H1 (cell line): ENCODE data around the gene TNFSF11. TPM values are rescaled to one million over a fixed set of nuclear protein-coding genes. Genes with fewer than 3 reads are reported as not detected.

ENCODE experiments used
- E2F6 ChIP-seq: IDR thresholded peaks from 2 replicates; pipeline ENCODE4 v1.6.1; 2012; ENCODE audit warnings: inconsistent platforms
- EP300 ChIP-seq, 2 experiments: IDR thresholded peaks; 1 replicate in 1 of 2; 2 replicates in 1 of 2; pipeline ENCODE4 v1.6.1; 2011 to 2012; ENCODE audit warnings: low read depth in 2 of 2, low read length in 2 of 2, mild to moderate bottlenecking in 2 of 2, borderline replicate concordance in 1 of 2, inconsistent platforms in 1 of 2, moderate library complexity in 1 of 2
- polyA plus RNA-seq, 7 experiments: library from polyadenylated mRNA; depleted of rRNA in 3 of 7; stranded (reverse) in 5 of 7; unstranded in 2 of 7; fragments of >200 nt in 5 of 7; fragments of 200-250 nt in 2 of 7; gene quantifications; 1 replicate in 5 of 7; 2 replicates in 1 of 7; 4 replicates in 1 of 7; pipeline versions ENCODE4 v1.2.1 to v1.2.3, GENCODE V29; 2011 to 2013; ENCODE audit warnings: missing spikeins in 2 of 7, mixed read lengths in 2 of 7
- total RNA-seq: library from RNA; stranded (reverse); fragmentation: NEBNext Ultra II Directional; extraction: Animal tissue kit (Norgen Biotek cat#: 25700); gene quantifications from 2 replicates; pipeline ENCODE4 v1.2.1, GENCODE V29; 2021

TNFSF11 gene
- total and polyA plus RNA-seq, 2 of the 8 experiments (the other 6 are each of a cell fraction or from before 2014, with no cell fraction given): 9.3 to 12.0 TPM

GRCh38 chr13:42656958-42657357 is 83.0 kb downstream of the TNFSF11 start (continued):
- no peak for TF ChIP-seq EP300 (IDR thresholded peaks at IDR 0.05; ENCODE audit: borderline replicate concordance in 1 of 2, low read depth in 2 of 2, low read length in 2 of 2)
- TF ChIP-seq E2F6: no peak

Other genes starting within 250 kb of the TNFSF11 start
- gene FAM216B, start 207.4 kb downstream of the TNFSF11 start, total RNA-seq: not detected in 2 replicates
- not detected in 2 replicates for gene FAM216B, start 207.4 kb downstream of the TNFSF11 start, polyA plus RNA-seq (2011; rRNA removed)